HCT116 (cell line): Measurements from ENCODE around the gene KRTAP19-4. TPM values are rescaled to one million over a fixed set of nuclear protein-coding genes. Genes with fewer than 3 reads are reported as not detected.

Experiments used
- ATAC-seq: fragments of 200-7000 bp; cut with Tn5 transposase; 2 replicates; pipeline ENCODE4 v1.9.1; 2020; ENCODE audit warnings: mild to moderate bottlenecking, moderate library complexity
- BruUV-seq: library from RNA; stranded (reverse); fragments of 400-500 nt; replicated peaks from 2 replicates; lab custom pipeline; 2021; lab: Mats Ljungman, UMichigan
- CTCF ChIA-PET: fragments of 300-600 bp; sonication (Branson Sonifier 250); formaldehyde crosslinking; loops from one replicate; lab custom pipeline; 2021; ENCODE audit warnings: antibody characterized with exemption; lab: Charles Lee
- POLR2A ChIA-PET: fragments of 300-600, 350-600 bp; sonication (Branson Sonifier 250); formaldehyde crosslinking; loops from one replicate; lab custom pipeline; 2021; ENCODE audit warnings: antibody characterized with exemption; lab: Charles Lee
- RAD21 ChIA-PET, 2 experiments: fragments of 300-600 bp; sonication (Branson Sonifier 250); formaldehyde crosslinking; loops; one replicate each; lab custom pipeline; 2023; ENCODE audit warnings: low total read pairs in 2 of 2; ENCODE audit not compliant: uncharacterized antibody in 2 of 2, unreplicated experiment in 2 of 2, low non-redundant PET in 1 of 2; lab: Charles Lee
- DNase-seq: peaks from one replicate; pipeline ENCODE4 v3.0.0-alpha.2; 2010; ENCODE audit warnings: low read depth, low spot score
- H2AFZ ChIP-seq: fragments of 200-600 bp; shearing (Covaris generic), sonication (generic); 2 replicates; pipeline ENCODE4 v1.6.1; 2017; ENCODE audit warnings: low read depth, mixed run types, mixed read lengths, antibody characterized with exemption, low read length; ENCODE audit not compliant: poor library complexity, severe bottlenecking
- H3K27ac ChIP-seq: 2 replicates; pipeline ENCODE4 v1.5.1; 2012; ENCODE audit warnings: low read depth, low read length
- H3K27me3 ChIP-seq: fragments of 200-600 bp; sonication (generic); 2 replicates; pipeline ENCODE4 v1.6.1; 2016; ENCODE audit warnings: mixed run types, low read length, mixed read lengths; ENCODE audit not compliant: insufficient read depth
- H3K36me3 ChIP-seq, 2 experiments: fragments of 200-500 bp in 1 of 2; fragments of 200-600 bp in 1 of 2; sonication (Bioruptor generic) in 1 of 2; sonication (generic) in 1 of 2; 2 replicates each; pipeline versions ENCODE4 v1.5.1 to v1.6.1; 2014 to 2016; ENCODE audit warnings: low read length in 2 of 2, inconsistent platforms in 1 of 2, mixed read lengths in 1 of 2, mixed run types in 1 of 2; ENCODE audit not compliant: insufficient read depth in 2 of 2, control insufficient read depth in 1 of 2
- H3K4me1 ChIP-seq, 2 experiments: fragments of 200-600 bp in 1 of 2; sonication (generic) in 1 of 2; 2 replicates each; pipeline versions ENCODE4 v1.5.1 to v1.6.1; 2012 to 2017; ENCODE audit warnings: low read length in 2 of 2, inconsistent platforms in 1 of 2, mild to moderate bottlenecking in 1 of 2, mixed read lengths in 1 of 2, mixed run types in 1 of 2, moderate library complexity in 1 of 2; ENCODE audit not compliant: insufficient read depth in 2 of 2, control insufficient read depth in 1 of 2
- H3K4me2 ChIP-seq: fragments of 200-600 bp; sonication (generic); 2 replicates; pipeline ENCODE4 v1.6.1; 2017; ENCODE audit warnings: mixed run types, low read length, mixed read lengths
- H3K4me3 ChIP-seq, 2 experiments: fragments of 200-600 bp in 1 of 2; sonication (generic) in 1 of 2; replicated peaks in 1 of 2; 2 replicates each; pipeline ENCODE4 v1.5.1; 2011 to 2016; ENCODE audit warnings: low read length in 2 of 2, control low read depth in 1 of 2, low read depth in 1 of 2, mild to moderate bottlenecking in 1 of 2, mixed read lengths in 1 of 2, mixed run types in 1 of 2
- H3K79me2 ChIP-seq: fragments of 200-600 bp; sonication (generic); 2 replicates; pipeline ENCODE4 v1.6.1; 2017; ENCODE audit warnings: mild to moderate bottlenecking, mixed run types, low read length, moderate library complexity, mixed read lengths; ENCODE audit not compliant: insufficient read depth
- H3K9ac ChIP-seq: fragments of 200-600 bp; sonication (generic); 2 replicates; pipeline ENCODE4 v1.6.1; 2016; ENCODE audit warnings: low read length, mixed read lengths
- H3K9me2 ChIP-seq: fragments of 200-600 bp; sonication (generic), shearing (Covaris generic); 2 replicates; pipeline ENCODE4 v1.6.1; 2017; ENCODE audit warnings: mixed run types, mild to moderate bottlenecking, moderate library complexity; ENCODE audit not compliant: insufficient read depth
- H3K9me3 ChIP-seq, 2 experiments: fragments of 200-500 bp in 1 of 2; fragments of 200-600 bp in 1 of 2; sonication (Bioruptor generic) in 1 of 2; sonication (generic) in 1 of 2; 2 replicates each; pipeline ENCODE4 v1.6.1; 2014 to 2017; ENCODE audit warnings: low read length in 2 of 2, mixed read lengths in 2 of 2, inconsistent platforms in 1 of 2, low read depth in 1 of 2, mild to moderate bottlenecking in 1 of 2, mixed run types in 1 of 2, moderate library complexity in 1 of 2; ENCODE audit not compliant: control insufficient read depth in 1 of 2, insufficient read depth in 1 of 2
- H4K20me1 ChIP-seq: fragments of 200-600 bp; sonication (generic), shearing (Covaris generic); 2 replicates; pipeline ENCODE4 v1.6.1; 2017; ENCODE audit warnings: mixed run types, mild to moderate bottlenecking, moderate library complexity; ENCODE audit not compliant: insufficient read depth
- CBX3 ChIP-seq: IDR thresholded peaks from 2 replicates; pipeline ENCODE4 v1.6.1; 2012; ENCODE audit warnings: low read depth
- CEBPB ChIP-seq: IDR thresholded peaks from 2 replicates; pipeline ENCODE4 v1.6.1; 2012; ENCODE audit warnings: low read depth
- EGR1 ChIP-seq: IDR thresholded peaks from 2 replicates; pipeline ENCODE4 v1.6.1; 2012; ENCODE audit warnings: low read depth
- ELF1 ChIP-seq: IDR thresholded peaks from 2 replicates; pipeline ENCODE4 v1.6.1; 2012; ENCODE audit warnings: low read depth, borderline replicate concordance
- EZH2phosphoT487 ChIP-seq: fragments of 200-600 bp; IDR thresholded peaks from 2 replicates; pipeline ENCODE4 v1.6.1; 2018; ENCODE audit warnings: antibody characterized with exemption, borderline replicate concordance
- POLR2AphosphoS5 ChIP-seq: IDR thresholded peaks from 2 replicates; pipeline ENCODE4 v1.6.1; 2011; ENCODE audit warnings: mild to moderate bottlenecking, low read depth, low read length, moderate library complexity
- RAD21 ChIP-seq: IDR thresholded peaks from 2 replicates; pipeline ENCODE4 v1.6.1; 2012; ENCODE audit warnings: low read depth, mild to moderate bottlenecking
- REST ChIP-seq: IDR thresholded peaks from 2 replicates; pipeline ENCODE4 v1.6.1; 2012; ENCODE audit warnings: low read depth
- SIN3A ChIP-seq: IDR thresholded peaks from 2 replicates; pipeline ENCODE4 v1.6.1; 2012; ENCODE audit warnings: low read depth
- SP1 ChIP-seq: IDR thresholded peaks from 2 replicates; pipeline ENCODE4 v1.6.1; 2012; ENCODE audit warnings: low read depth
- SRF ChIP-seq: IDR thresholded peaks from 2 replicates; pipeline ENCODE4 v1.6.1; 2012; ENCODE audit warnings: low read depth
- TCF7L2 ChIP-seq: IDR thresholded peaks from 2 replicates; pipeline ENCODE4 v1.7.0; 2011; ENCODE audit warnings: borderline replicate concordance, inconsistent platforms; ENCODE audit not compliant: insufficient read depth, insufficient read length; ENCODE audit errors: extremely low read depth
- ZFX ChIP-seq: fragments of 450-650 bp; IDR thresholded peaks from 2 replicates; pipeline ENCODE4 v1.6.1; 2017
- intact Hi-C: fragments of 100-400 bp; cut with micrococcal nuclease; formaldehyde crosslinking; loops from 2 replicates; pipeline ENCODE4 v1.10.0; 2022
- total RNA-seq: library from RNA; stranded (reverse); gene quantifications from one replicate; pipeline ENCODE4 v1.2.1, GENCODE V29; 2021; ENCODE audit not compliant: unreplicated experiment
- TF ChIP-seq, protein P1 (sequence below): IDR thresholded peaks from 2 replicates; pipeline ENCODE4 v1.6.1; 2012
- TF ChIP-seq, protein P2 (sequence below): IDR thresholded peaks from 2 replicates; pipeline ENCODE4 v1.6.1; 2011; ENCODE audit warnings: mild to moderate bottlenecking, low read length, moderate library complexity; ENCODE audit not compliant: insufficient replicate concordance; ENCODE audit errors: extremely low read depth

The KRTAP19-4 gene
- total RNA-seq, 1 experiment from 2014 or later: not detected

- intact Hi-C loops: no loop called here
- no peaks in the 10 kb centered on the region for H3K36me3 ChIP-seq
Observed at GRCh38 chr21:30541764-30542163, 44.8 kb upstream of the KRTAP19-4 start, which contains the start of gene KRTAP19-6. Gene KRTAP19-6 (minus strand): TSS chr21:30541864. CDS start chr21:30541833, 31 bp downstream.

More at GRCh38 chr21:30541764-30542163, 44.8 kb upstream of the KRTAP19-4 start, which contains the start of gene KRTAP19-6:
- ChIA-PET RAD21 (no interaction called here), CTCF (no interaction called here), POLR2A (no interaction called here)
- Histone ChIP-seq H3K4me1 (no peaks in the 10 kb centered on the region), H4K20me1 (no peaks in the 10 kb centered on the region), H3K9me3 (peaks cover 8 to 13% of the 10 kb centered on the region in 2 experiments; a peak in 3 of 4 replicates), H3K4me3 (no peak within 1 kb of the TSS), H3K9me2 (no peaks in the 10 kb centered on the region), H3K27me3 (no peaks in the 10 kb centered on the region), H2AFZ (no peak within 1 kb of the TSS), H3K4me2 (no peak within 1 kb of the TSS), H3K9ac (no peak within 1 kb of the TSS), H3K79me2 (no peaks in the 10 kb centered on the region), H3K27ac (no peak within 1 kb of the TSS)
- no TSS peak for BruUV-seq
- TF ChIP-seq, protein P1, sequence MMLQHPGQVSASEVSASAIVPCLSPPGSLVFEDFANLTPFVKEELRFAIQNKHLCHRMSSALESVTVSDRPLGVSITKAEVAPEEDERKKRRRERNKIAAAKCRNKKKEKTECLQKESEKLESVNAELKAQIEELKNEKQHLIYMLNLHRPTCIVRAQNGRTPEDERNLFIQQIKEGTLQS: no peak
- TF ChIP-seq ELF1 (no peak), EGR1 (no peak), TCF7L2 (no peak), CEBPB (no peak), ZFX (no peak), RAD21 (no peak), SRF (no peak), SP1 (no peak), EZH2phosphoT487 (no peak), SIN3A (no peak), REST (no peak), POLR2AphosphoS5 (no peak), CBX3 (no peak)
- TF ChIP-seq, protein P2, sequence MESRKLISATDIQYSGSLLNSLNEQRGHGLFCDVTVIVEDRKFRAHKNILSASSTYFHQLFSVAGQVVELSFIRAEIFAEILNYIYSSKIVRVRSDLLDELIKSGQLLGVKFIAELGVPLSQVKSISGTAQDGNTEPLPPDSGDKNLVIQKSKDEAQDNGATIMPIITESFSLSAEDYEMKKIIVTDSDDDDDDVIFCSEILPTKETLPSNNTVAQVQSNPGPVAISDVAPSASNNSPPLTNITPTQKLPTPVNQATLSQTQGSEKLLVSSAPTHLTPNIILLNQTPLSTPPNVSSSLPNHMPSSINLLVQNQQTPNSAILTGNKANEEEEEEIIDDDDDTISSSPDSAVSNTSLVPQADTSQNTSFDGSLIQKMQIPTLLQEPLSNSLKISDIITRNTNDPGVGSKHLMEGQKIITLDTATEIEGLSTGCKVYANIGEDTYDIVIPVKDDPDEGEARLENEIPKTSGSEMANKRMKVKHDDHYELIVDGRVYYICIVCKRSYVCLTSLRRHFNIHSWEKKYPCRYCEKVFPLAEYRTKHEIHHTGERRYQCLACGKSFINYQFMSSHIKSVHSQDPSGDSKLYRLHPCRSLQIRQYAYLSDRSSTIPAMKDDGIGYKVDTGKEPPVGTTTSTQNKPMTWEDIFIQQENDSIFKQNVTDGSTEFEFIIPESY: no peak
- DNase-seq (no peak), ATAC-seq (no peak)
